Endodermal cell (in vitro differentiated cells): ENCODE data around the gene ARIH1. TPM values are rescaled to one million over a fixed set of nuclear protein-coding genes. Genes with fewer than 3 reads are reported as not detected.

Experiments used
- DNase-seq: peaks from one replicate; pipeline ENCODE4 v3.0.0-alpha.2; 2017
- H3K27ac ChIP-seq: 2 replicates; pipeline ENCODE4 v1.5.1; 2013; ENCODE audit warnings: mild to moderate bottlenecking, low read depth, low read length, moderate library complexity
- H3K27me3 ChIP-seq: 2 replicates; pipeline ENCODE4 v1.6.1; 2013; ENCODE audit warnings: mild to moderate bottlenecking, low read length, moderate library complexity; ENCODE audit not compliant: insufficient read depth, control insufficient read depth, poor library complexity, severe bottlenecking
- H3K36me3 ChIP-seq: 2 replicates; pipeline ENCODE4 v1.7.0; 2013; ENCODE audit warnings: mild to moderate bottlenecking, low read length, moderate library complexity; ENCODE audit not compliant: control insufficient read depth, insufficient read depth
- H3K4me1 ChIP-seq: one replicate; pipeline ENCODE4 v1.7.0; 2013; ENCODE audit warnings: low read length; ENCODE audit not compliant: control insufficient read depth, insufficient read depth
- H3K4me3 ChIP-seq: 2 replicates; pipeline ENCODE4 v1.5.1; 2013; ENCODE audit warnings: mild to moderate bottlenecking, low read length, moderate library complexity
- H3K9ac ChIP-seq: 2 replicates; pipeline ENCODE4 v1.6.1; 2013; ENCODE audit warnings: mild to moderate bottlenecking, low read length, moderate library complexity; ENCODE audit not compliant: poor library complexity, severe bottlenecking; ENCODE audit errors: extremely low read depth
- H3K9me3 ChIP-seq: 2 replicates; pipeline ENCODE4 v1.6.1; 2013; ENCODE audit warnings: mild to moderate bottlenecking, low read length, moderate library complexity; ENCODE audit not compliant: control insufficient read depth
- H3K27ac Mint-ChIP-seq: 2 replicates; pipeline ENCODE4 v1.8.0; 2020; ENCODE audit warnings: mixed read lengths
- H3K27me3 Mint-ChIP-seq: 2 replicates; pipeline ENCODE4 v1.8.0; 2021; ENCODE audit warnings: mild to moderate bottlenecking, mixed read lengths; ENCODE audit not compliant: insufficient read depth
- H3K36me3 Mint-ChIP-seq: 2 replicates; pipeline ENCODE4 v1.8.0; 2020; ENCODE audit warnings: low read depth, mixed read lengths
- H3K4me1 Mint-ChIP-seq: 2 replicates; pipeline ENCODE4 v1.8.0; 2020; ENCODE audit warnings: mixed read lengths
- H3K4me3 Mint-ChIP-seq: 2 replicates; pipeline ENCODE4 v1.8.0; 2020; ENCODE audit warnings: mild to moderate bottlenecking, moderate library complexity, mixed read lengths
- H3K9me3 Mint-ChIP-seq: 2 replicates; pipeline ENCODE4 v1.8.0; 2020; ENCODE audit warnings: mild to moderate bottlenecking, mixed read lengths
- WGBS, 2 experiments: methylation state at CpG; one replicate each; pipeline versions ENCODE4 v1.1.5 to v1.1.7; 2013; ENCODE audit warnings: missing lambda C conversion rate in 2 of 2, mixed read lengths in 1 of 2; ENCODE audit not compliant: insufficient coverage in 1 of 2, insufficient read length in 1 of 2; 5-methylcytosine and 5-hydroxymethylcytosine counted together
- total RNA-seq, 2 donors: library from RNA; stranded (reverse); fragmentation: NEBNext Ultra II Directional in 1 of 2; extraction: Animal tissue kit (Norgen Biotek cat#: 25700) in 1 of 2; gene quantifications; 2 replicates in 1 of 2; 3 replicates in 1 of 2; pipeline ENCODE4 v1.2.1, GENCODE V29; 2021
- TF ChIP-seq, protein P1 (sequence below): fragments of 200-600 bp; sonication (generic); conservative IDR thresholded peaks from 2 replicates; pipeline ENCODE4 v1.5.0; 2021; ENCODE audit warnings: antibody characterized with exemption, mild to moderate bottlenecking

ARIH1 gene
- total RNA-seq, 2 donors from 2014 or later = 183 to 238 TPM

GRCh38 chr15:72445426-72445825 lies 28.7 kb upstream of the ARIH1 start:
- H3K4me1 ChIP-seq = no peaks in the 10 kb centered on the region
- no peak overlapping the region for H3K9ac ChIP-seq
- Mint-ChIP-seq H3K27me3 (peaks cover 8% of the 10 kb centered on the region), H3K36me3 (no peaks in the 10 kb centered on the region), H3K9me3 (no peaks in the 10 kb centered on the region), H3K4me3 (no peak overlapping the region), H3K4me1 (no peaks in the 10 kb centered on the region), H3K27ac (no peak overlapping the region)
- 83% methylated on average over 1 of the region's 1 CpG for WGBS, 2 experiments
- TF ChIP-seq, protein P1, sequence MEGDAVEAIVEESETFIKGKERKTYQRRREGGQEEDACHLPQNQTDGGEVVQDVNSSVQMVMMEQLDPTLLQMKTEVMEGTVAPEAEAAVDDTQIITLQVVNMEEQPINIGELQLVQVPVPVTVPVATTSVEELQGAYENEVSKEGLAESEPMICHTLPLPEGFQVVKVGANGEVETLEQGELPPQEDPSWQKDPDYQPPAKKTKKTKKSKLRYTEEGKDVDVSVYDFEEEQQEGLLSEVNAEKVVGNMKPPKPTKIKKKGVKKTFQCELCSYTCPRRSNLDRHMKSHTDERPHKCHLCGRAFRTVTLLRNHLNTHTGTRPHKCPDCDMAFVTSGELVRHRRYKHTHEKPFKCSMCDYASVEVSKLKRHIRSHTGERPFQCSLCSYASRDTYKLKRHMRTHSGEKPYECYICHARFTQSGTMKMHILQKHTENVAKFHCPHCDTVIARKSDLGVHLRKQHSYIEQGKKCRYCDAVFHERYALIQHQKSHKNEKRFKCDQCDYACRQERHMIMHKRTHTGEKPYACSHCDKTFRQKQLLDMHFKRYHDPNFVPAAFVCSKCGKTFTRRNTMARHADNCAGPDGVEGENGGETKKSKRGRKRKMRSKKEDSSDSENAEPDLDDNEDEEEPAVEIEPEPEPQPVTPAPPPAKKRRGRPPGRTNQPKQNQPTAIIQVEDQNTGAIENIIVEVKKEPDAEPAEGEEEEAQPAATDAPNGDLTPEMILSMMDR = no peak
- no peaks in the 10 kb centered on the region for H3K36me3 ChIP-seq
- no peaks in the 10 kb centered on the region for H3K9me3 ChIP-seq
- peaks cover 19% of the 10 kb centered on the region for H3K27me3 ChIP-seq
- H3K4me3 ChIP-seq = no peak overlapping the region
- no peak for DNase-seq
- no peak overlapping the region for H3K27ac ChIP-seq

GRCh38 chr15:72450805-72451204 lies 23.3 kb upstream of the ARIH1 start:
- no peak overlapping the region for H3K27ac Mint-ChIP-seq
- Histone ChIP-seq H3K27ac (no peak overlapping the region), H3K36me3 (no peaks in the 10 kb centered on the region), H3K4me3 (no peak overlapping the region), H3K27me3 (peaks cover 17% of the 10 kb centered on the region), H3K9ac (no peak overlapping the region), H3K4me1 (no peaks in the 10 kb centered on the region), H3K9me3 (no peaks in the 10 kb centered on the region)
- H3K27me3 Mint-ChIP-seq = no peaks in the 10 kb centered on the region
- H3K36me3 Mint-ChIP-seq = no peaks in the 10 kb centered on the region
- no peak overlapping the region for H3K4me3 Mint-ChIP-seq
- no peaks in the 10 kb centered on the region for H3K9me3 Mint-ChIP-seq
- WGBS, 2 experiments = 87 to 90% methylated on average over 5 to 6 of the region's 6 CpGs
- no peaks in the 10 kb centered on the region for H3K4me1 Mint-ChIP-seq
- no peak for DNase-seq
- TF ChIP-seq, protein P1 = no peak

- TF ChIP-seq, protein P1 = no peak
- no peak for DNase-seq
- Histone ChIP-seq H3K27me3 (peaks cover 17% of the 10 kb centered on the region), H3K4me1 (no peaks in the 10 kb centered on the region), H3K27ac (no peak overlapping the region), H3K36me3 (no peaks in the 10 kb centered on the region), H3K9ac (no peak overlapping the region), H3K9me3 (no peaks in the 10 kb centered on the region), H3K4me3 (no peak overlapping the region)
- H3K27me3 Mint-ChIP-seq = no peaks in the 10 kb centered on the region
- no peak overlapping the region for H3K27ac Mint-ChIP-seq
- no peaks in the 10 kb centered on the region for H3K36me3 Mint-ChIP-seq
- WGBS, 2 experiments = 89 to 94% methylated on average over 3 to 9 of the region's 9 CpGs
- H3K4me3 Mint-ChIP-seq = no peak overlapping the region
- no peaks in the 10 kb centered on the region for H3K4me1 Mint-ChIP-seq
- H3K9me3 Mint-ChIP-seq = no peaks in the 10 kb centered on the region
These were observed 22.9 kb upstream of the ARIH1 start for GRCh38 chr15:72451224-72451623.
